ENCODE results near the gene RAC2.

The RAC2 gene

DNA sequence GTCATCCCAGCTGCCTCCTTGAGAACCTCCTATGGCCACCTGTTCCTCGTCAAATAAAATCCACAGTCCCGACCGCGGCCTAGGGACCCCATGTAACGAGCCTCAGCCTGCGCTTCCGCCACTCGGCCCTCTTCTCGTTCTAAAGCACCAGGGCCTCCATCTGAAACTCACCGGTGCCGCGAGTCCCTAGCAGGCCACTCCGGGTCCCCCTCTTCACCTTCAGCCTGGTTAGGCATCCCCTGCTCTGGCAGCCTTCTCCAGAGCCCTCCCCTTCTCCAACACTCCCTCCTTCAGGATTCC, 29.4 kb downstream of the RAC2 start:
- DNase-seq (ENCODE audit: extremely low read depth, low read depth), result no peak
- TF ChIP-seq, protein P1, sequence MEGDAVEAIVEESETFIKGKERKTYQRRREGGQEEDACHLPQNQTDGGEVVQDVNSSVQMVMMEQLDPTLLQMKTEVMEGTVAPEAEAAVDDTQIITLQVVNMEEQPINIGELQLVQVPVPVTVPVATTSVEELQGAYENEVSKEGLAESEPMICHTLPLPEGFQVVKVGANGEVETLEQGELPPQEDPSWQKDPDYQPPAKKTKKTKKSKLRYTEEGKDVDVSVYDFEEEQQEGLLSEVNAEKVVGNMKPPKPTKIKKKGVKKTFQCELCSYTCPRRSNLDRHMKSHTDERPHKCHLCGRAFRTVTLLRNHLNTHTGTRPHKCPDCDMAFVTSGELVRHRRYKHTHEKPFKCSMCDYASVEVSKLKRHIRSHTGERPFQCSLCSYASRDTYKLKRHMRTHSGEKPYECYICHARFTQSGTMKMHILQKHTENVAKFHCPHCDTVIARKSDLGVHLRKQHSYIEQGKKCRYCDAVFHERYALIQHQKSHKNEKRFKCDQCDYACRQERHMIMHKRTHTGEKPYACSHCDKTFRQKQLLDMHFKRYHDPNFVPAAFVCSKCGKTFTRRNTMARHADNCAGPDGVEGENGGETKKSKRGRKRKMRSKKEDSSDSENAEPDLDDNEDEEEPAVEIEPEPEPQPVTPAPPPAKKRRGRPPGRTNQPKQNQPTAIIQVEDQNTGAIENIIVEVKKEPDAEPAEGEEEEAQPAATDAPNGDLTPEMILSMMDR (IDR thresholded peaks at IDR 0.05; ENCODE audit: low read depth, low read length), result no peak

DNA sequence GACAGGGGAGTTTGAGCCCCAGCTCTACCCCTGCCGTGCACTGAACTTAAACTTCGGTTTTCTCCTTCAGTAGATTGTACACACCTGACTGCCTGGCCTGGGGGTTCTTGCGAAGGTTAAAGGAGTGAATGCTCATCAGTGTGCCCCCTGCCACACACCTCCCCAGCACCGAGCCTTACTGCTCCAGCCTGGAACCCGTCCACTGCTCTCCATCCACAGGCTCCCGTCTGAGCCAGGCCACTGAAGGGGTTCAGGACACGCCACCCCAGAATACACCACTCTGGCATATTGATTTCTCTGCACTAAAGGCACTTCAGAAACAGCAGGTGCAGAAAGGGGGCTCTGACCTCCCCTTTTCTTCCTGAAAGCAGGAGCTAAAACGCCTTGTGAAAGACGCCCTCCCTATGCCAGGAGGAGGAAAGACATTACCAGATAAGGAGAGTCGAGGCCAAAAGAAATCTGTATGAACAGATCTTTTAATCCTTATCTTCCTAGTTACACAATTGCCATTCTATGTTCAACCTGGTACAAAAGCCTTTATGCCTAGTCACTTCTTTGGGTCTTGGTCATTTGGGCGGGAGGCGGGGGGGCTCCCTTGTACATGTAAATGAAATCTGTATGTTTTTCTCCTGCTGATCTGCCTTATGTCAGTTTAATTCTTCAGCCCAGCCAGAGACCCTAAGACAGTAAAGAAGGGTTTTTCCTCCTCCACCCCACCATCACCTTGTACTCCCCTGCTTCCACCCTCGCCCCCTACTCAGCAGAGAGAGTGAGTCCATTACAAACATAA, 29.9 kb downstream of the RAC2 start:
- TF ChIP-seq, protein P1 (IDR thresholded peaks at IDR 0.05; ENCODE audit: low read depth, low read length), result no peak
- no peak for DNase-seq (ENCODE audit: extremely low read depth, low read depth)

DNA sequence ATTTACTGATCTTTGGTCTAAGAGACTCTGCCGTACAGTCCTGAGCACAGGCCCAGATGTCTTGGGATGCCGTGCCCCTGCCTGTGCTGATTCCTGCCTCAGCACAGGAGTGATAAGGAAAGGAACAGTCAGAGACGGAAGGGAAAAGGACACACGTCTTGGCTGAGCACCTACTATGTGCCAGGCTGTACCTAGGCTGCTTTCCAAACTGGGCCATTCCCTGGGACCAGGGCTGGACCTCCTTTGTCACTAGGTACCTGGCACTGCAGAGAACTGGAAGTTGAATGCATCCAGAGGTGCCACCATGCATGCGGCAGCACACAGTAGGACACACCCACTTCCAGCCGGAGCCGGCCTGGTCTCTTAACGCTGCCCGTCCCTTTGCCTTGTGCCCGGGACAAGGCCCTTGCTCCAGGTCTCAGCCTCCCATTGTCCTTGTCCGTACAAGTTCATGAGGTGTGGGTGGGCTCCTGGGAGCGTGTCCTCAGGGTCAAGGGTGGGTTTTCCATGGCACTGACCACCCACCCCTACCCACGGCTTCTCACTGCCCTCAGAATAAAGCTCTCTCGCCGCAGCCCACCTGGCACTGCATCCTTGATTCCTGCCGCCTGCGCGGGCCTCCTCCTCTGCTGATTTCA, 30.7 kb downstream of the RAC2 start:
- TF ChIP-seq, protein P1 (IDR thresholded peaks at IDR 0.05; ENCODE audit: low read depth, low read length), result no peak
- no peak for DNase-seq (ENCODE audit: extremely low read depth, low read depth)

DNA sequence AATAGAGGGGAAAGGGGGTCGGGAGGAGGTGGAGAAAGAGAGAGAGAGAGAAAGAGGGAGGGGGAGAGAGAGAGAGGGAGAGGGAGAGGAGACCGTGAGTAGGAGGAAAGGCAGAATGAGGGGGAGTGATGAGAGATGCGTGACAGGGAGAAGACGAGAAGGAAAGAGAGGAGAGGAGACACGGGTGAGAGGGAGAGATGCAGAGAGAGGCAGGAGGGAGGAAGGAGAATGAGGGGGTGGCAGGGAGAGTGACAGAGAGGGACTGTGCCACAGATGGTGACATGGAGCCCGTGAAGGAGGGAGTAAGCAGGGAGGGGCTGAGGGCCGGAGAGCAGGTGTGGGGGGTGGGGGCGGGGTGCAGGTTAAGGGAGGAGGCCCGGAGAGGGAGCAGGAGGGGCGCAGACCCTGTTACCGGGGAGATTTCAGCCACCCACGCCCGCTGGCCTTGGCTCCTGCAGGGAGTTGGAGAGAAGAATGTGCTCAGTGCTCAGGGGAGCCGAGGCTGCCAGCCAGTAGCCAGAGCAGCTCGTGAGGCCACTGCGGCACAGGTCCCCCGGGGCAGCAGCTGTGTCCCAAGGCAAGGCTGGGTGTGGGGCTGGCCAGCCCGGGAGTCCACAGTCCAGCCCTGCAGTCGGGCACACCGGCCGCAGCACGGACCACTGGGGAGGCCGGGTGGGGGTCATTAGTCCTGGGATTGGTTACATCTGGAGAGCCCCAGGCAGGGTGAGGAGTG, 31.7 kb downstream of the RAC2 start, which contains the start of gene SSTR3:
Gene SSTR3 (minus strand): TSS at position 304 of the 733 bp plus-strand sequence. CDS start 4,674 bp downstream, outside the sequence.
- TF ChIP-seq, protein P1 (IDR thresholded peaks at IDR 0.05; ENCODE audit: low read depth, low read length), result no peak
- DNase-seq (ENCODE audit: extremely low read depth, low read depth), result no peak

DNA sequence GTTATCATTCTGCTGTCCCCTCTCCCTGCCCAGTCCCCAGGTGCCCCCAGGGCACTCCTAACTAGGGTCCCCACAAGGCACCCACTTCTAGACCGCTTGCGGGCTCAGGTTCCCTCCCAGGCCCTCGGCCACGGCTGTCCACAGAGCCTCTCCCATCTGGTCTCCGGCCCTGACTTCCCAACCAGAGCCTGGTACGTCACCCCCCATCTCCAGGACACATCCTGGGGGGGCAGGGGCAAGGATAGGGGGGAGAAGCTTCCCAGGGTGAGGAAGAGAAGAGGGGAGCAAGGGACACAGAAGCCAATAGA, 32.2 kb downstream of the RAC2 start:
- no peak for DNase-seq (ENCODE audit: extremely low read depth, low read depth)
- TF ChIP-seq, protein P1 (IDR thresholded peaks at IDR 0.05; ENCODE audit: low read depth, low read length), result no peak

DNA sequence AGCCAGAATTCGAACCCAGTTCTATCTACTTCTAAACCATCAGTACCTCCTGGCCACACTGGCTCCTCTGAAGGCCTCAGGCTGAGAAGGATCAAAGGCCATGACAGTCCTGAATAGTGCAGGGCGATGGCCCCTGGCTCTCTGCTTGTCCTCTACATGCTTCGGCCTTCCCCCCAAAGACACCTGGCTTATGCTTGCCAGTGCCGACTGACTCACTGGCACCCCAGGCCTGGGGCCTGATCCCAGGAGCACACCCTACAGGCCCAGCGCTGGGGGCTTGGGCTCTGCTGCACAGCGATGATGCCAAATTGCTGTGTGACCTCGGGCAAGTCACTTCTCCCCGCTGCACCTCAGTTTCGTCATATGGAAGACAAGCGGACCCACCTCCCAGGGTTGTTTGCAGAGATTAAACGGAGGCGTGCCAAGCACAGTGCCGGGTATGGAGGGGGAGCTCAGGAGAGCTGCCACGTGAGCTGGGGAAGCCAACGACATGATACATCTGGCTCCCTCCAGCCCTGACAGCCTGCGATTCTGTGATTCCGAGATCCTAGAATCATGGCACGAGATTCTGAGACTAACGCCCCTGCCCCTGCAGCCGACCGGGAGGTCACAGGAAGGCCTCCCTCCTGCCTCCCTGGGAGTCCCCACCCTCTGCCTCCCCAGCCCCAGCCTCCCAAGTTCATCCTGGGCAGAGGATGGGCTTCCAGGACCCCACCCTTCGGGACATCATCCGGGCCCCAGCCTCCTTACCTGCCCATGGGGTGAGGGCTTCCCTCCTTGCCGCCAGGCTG, 32.8 kb downstream of the RAC2 start:
- TF ChIP-seq, protein P1 (IDR thresholded peaks at IDR 0.05; ENCODE audit: low read depth, low read length), result no peak
- no peak for DNase-seq (ENCODE audit: extremely low read depth, low read depth)

All from AG09319 (cell line).